Omental fat pad (tissue), 4 donors: ENCODE data around the gene RPEL1. TPM values are rescaled to one million over a fixed set of nuclear protein-coding genes. Genes with fewer than 3 reads are reported as not detected.
A peak's percentile ranks its signal among the peaks of the same experiment; 100 is the strongest.
"Not testable (repeated sequence)": the region's sequence is repeated elsewhere in the genome, so short reads cannot be mapped to it uniquely, and the experiment has no call there.

ENCODE experiments used
- ATAC-seq: fragments of 150-250 bp; one replicate; pipeline ENCODE4 v1.9.1; 2016; ENCODE audit warnings: mild to moderate bottlenecking, moderate library complexity; ENCODE audit not compliant: low FRiP score
- DNase-seq: peaks from one replicate; pipeline ENCODE4 v3.0.0-alpha.2; 2019; ENCODE audit warnings: low spot score
- CTCF ChIP-seq, 3 donors: fragments of 450-650 bp; IDR thresholded peaks; one replicate each; pipeline ENCODE4 v1.5.1; 2016 to 2017; ENCODE audit warnings: antibody characterized with exemption in 3 of 3, mild to moderate bottlenecking in 3 of 3, moderate library complexity in 2 of 3
- total RNA-seq, 4 donors: library from RNA; depleted of rRNA; stranded (reverse); fragments of >200 nt; gene quantifications; one replicate each; pipeline ENCODE4 v1.1.0, GENCODE V29; 2016

RPEL1 gene
- not detected for total RNA-seq

- not testable (repeated sequence) for DNase-seq, ATAC-seq
Observed at GRCh38 chr10:103245587-103245986, at the start of gene RPEL1. TSS of gene RPEL1 (plus strand) at chr10:103245887. CDS start at chr10:103245997, 110 bp downstream.

GRCh38 chr10:103196516-103196915, 49.2 kb upstream of the RPEL1 start:
- TF ChIP-seq CTCF (IDR thresholded peaks at IDR 0.05), result no peak
- no peak for DNase-seq
- no peak for ATAC-seq

DNA sequence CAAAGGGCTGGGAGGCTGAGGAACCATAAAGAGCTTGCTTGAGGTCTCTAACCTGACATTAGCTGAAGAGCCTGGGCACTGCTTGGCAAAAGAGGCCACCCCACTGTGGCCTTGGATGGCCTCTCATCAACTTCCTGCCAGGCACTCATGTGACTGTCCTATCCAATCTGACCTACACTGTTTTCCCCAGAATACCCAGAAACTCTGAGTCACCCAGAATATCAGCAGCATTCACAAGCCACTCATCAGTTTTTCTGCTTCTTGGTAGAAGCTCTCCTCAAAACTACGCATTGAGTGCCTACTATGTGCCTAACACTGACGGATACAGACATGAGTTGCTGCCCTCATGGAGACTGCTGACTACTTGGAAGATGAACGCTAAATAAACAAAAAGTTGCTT, 48.5 kb upstream of the RPEL1 start:
- no peak for DNase-seq
- TF ChIP-seq CTCF (IDR thresholded peaks at IDR 0.05), result no peak
- peak; percentile 32 for ATAC-seq

DNA sequence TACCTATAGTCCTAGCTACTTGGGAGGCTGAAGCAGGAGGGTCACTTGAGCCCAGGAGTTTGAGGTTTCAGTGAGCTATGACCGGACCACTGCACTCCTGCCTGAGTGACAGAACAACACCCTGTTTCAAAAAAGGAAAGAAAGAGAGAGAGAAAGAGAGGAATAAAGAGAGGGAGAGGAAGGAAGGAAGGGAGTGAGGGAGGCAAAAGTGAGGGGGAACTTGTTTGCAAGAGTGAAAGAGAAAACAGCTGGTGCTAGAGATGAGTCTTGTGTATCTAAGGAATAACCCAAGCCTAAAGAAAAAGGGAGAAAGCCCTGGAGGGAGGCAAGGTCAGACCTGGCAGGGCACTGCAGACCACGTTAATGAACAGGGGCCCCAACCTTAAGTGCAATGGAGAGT, 47.8 kb upstream of the RPEL1 start:
- DNase-seq, result no peak
- no peak for ATAC-seq
- TF ChIP-seq CTCF (IDR thresholded peaks at IDR 0.05), result no peak

DNA sequence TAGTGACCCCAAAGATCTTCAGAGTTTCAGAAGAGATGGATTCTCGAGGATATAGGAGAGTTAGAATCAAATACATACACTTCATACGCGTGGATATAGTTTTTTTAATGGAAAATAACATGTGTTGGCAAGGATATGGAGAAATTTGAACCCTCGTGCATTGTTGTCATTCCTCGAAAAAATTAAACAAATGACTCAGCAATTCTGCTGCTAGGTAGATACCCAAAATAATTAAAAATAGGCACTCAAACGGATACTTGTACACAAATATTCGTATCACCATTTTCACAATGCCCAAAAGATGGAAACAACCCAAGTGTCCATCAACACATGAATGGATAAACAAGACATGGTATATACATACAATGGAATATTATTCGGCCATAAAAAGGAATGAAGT, 47.0 kb upstream of the RPEL1 start:
- DNase-seq (no peak), ATAC-seq (no peak)
- TF ChIP-seq CTCF (IDR thresholded peaks at IDR 0.05), result no peak

GRCh38 chr10:103199488-103199887, 46.2 kb upstream of the RPEL1 start:
- ATAC-seq (no peak), DNase-seq (no peak)
- TF ChIP-seq CTCF (IDR thresholded peaks at IDR 0.05), result no peak

DNA sequence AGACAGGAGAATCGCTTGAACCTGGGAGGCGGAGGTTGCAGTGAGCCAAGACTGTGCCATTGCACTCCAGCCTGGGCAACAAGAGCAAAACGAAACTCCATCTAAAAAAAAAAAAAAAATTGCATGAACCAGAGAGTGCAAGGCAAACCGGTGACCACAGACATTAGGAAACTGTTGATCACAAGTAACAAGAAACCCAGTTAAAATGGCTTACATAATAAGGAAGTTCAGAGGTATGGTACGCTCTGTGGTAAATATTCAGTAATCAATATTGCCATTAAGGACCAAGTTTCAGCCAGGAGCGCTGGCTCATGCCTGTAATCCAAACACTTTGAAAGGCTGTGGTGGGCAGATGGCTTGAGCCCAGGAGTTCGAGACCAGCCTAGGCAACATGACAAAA, 43.4 kb upstream of the RPEL1 start:
- no peak for ATAC-seq
- TF ChIP-seq CTCF (IDR thresholded peaks at IDR 0.05), result no peak
- no peak for DNase-seq

GRCh38 chr10:103203466-103203865, 42.2 kb upstream of the RPEL1 start:
- ATAC-seq (no peak), DNase-seq (no peak)
- TF ChIP-seq CTCF (IDR thresholded peaks at IDR 0.05), result no peak
